ENCODE data around the gene DISP3.

The DISP3 gene

GRCh38 chr1:11482701-11483479 lies 3.9 kb downstream of the DISP3 start:
- Histone ChIP-seq H3K4me3 (ENCODE audit: low read length) (no peak overlapping the region), H3K36me3 (ENCODE audit: control insufficient read depth, insufficient read depth, low read length) (no peaks in the 10 kb centered on the region), H3K27me3 (ENCODE audit: control insufficient read depth, insufficient read depth, low read length) (peaks cover 35% of the 10 kb centered on the region), H3K9ac (ENCODE audit: low read length) (no peak overlapping the region), H3K27ac (ENCODE audit: low read depth, low read length) (no peak overlapping the region), H3K4me1 (ENCODE audit: control insufficient read depth, insufficient read depth, low read length) (no peaks in the 10 kb centered on the region)

- Histone ChIP-seq H3K27ac (ENCODE audit: low read depth, low read length) (no peak overlapping the region), H3K4me1 (ENCODE audit: control insufficient read depth, insufficient read depth, low read length) (no peaks in the 10 kb centered on the region), H3K27me3 (ENCODE audit: control insufficient read depth, insufficient read depth, low read length) (peaks cover 32% of the 10 kb centered on the region), H3K36me3 (ENCODE audit: control insufficient read depth, insufficient read depth, low read length) (no peaks in the 10 kb centered on the region), H3K4me3 (ENCODE audit: low read length) (no peak overlapping the region), H3K9ac (ENCODE audit: low read length) (no peak overlapping the region)
These were observed 4.8 kb downstream of the DISP3 start for GRCh38 chr1:11483581-11484320.

- H3K4me1 ChIP-seq (ENCODE audit: control insufficient read depth, insufficient read depth, low read length), result no peaks in the 10 kb centered on the region
- H3K9ac ChIP-seq (ENCODE audit: low read length), result no peak overlapping the region
- H3K27me3 ChIP-seq (ENCODE audit: control insufficient read depth, insufficient read depth, low read length), result peaks cover 32% of the 10 kb centered on the region
- no peak overlapping the region for H3K4me3 ChIP-seq (ENCODE audit: low read length)
- H3K27ac ChIP-seq (ENCODE audit: low read depth, low read length), result no peak overlapping the region
- H3K36me3 ChIP-seq (ENCODE audit: control insufficient read depth, insufficient read depth, low read length), result no peaks in the 10 kb centered on the region
These were observed 5.3 kb downstream of the DISP3 start for GRCh38 chr1:11484321-11484655.

- Histone ChIP-seq H3K4me3 (ENCODE audit: low read length) (no peak overlapping the region), H3K27ac (ENCODE audit: low read depth, low read length) (no peak overlapping the region), H3K4me1 (ENCODE audit: control insufficient read depth, insufficient read depth, low read length) (no peaks in the 10 kb centered on the region), H3K9ac (ENCODE audit: low read length) (no peak overlapping the region), H3K36me3 (ENCODE audit: control insufficient read depth, insufficient read depth, low read length) (no peaks in the 10 kb centered on the region), H3K27me3 (ENCODE audit: control insufficient read depth, insufficient read depth, low read length) (peaks cover 25% of the 10 kb centered on the region)
These were observed 6.2 kb downstream of the DISP3 start for GRCh38 chr1:11485191-11485590.

- Histone ChIP-seq H3K4me3 (ENCODE audit: low read length) (no peak overlapping the region), H3K4me1 (ENCODE audit: control insufficient read depth, insufficient read depth, low read length) (no peaks in the 10 kb centered on the region), H3K27ac (ENCODE audit: low read depth, low read length) (no peak overlapping the region), H3K9ac (ENCODE audit: low read length) (no peak overlapping the region), H3K36me3 (ENCODE audit: control insufficient read depth, insufficient read depth, low read length) (no peaks in the 10 kb centered on the region), H3K27me3 (ENCODE audit: control insufficient read depth, insufficient read depth, low read length) (peaks cover 14% of the 10 kb centered on the region)
These were observed 7.5 kb downstream of the DISP3 start for GRCh38 chr1:11486231-11487009.

GRCh38 chr1:11487196-11487751 lies 8.3 kb downstream of the DISP3 start:
- H3K27ac ChIP-seq (ENCODE audit: low read depth, low read length), result no peak overlapping the region
- H3K4me3 ChIP-seq (ENCODE audit: low read length), result no peak overlapping the region
- no peaks in the 10 kb centered on the region for H3K4me1 ChIP-seq (ENCODE audit: control insufficient read depth, insufficient read depth, low read length)
- H3K9ac ChIP-seq (ENCODE audit: low read length), result no peak overlapping the region
- H3K36me3 ChIP-seq (ENCODE audit: control insufficient read depth, insufficient read depth, low read length), result no peaks in the 10 kb centered on the region
- peaks cover 10% of the 10 kb centered on the region for H3K27me3 ChIP-seq (ENCODE audit: control insufficient read depth, insufficient read depth, low read length)

- Histone ChIP-seq H3K4me1 (ENCODE audit: control insufficient read depth, insufficient read depth, low read length) (no peaks in the 10 kb centered on the region), H3K36me3 (ENCODE audit: control insufficient read depth, insufficient read depth, low read length) (no peaks in the 10 kb centered on the region), H3K9ac (ENCODE audit: low read length) (no peak overlapping the region), H3K27me3 (ENCODE audit: control insufficient read depth, insufficient read depth, low read length) (peaks cover 8% of the 10 kb centered on the region), H3K27ac (ENCODE audit: low read depth, low read length) (no peak overlapping the region), H3K4me3 (ENCODE audit: low read length) (no peak overlapping the region)
These were observed 9.3 kb downstream of the DISP3 start for GRCh38 chr1:11488201-11488770.

- no peak overlapping the region for H3K9ac ChIP-seq (ENCODE audit: low read length)
- H3K4me1 ChIP-seq (ENCODE audit: control insufficient read depth, insufficient read depth, low read length), result no peaks in the 10 kb centered on the region
- no peaks in the 10 kb centered on the region for H3K36me3 ChIP-seq (ENCODE audit: control insufficient read depth, insufficient read depth, low read length)
- H3K4me3 ChIP-seq (ENCODE audit: low read length), result no peak overlapping the region
- H3K27me3 ChIP-seq (ENCODE audit: control insufficient read depth, insufficient read depth, low read length), result peaks cover 4% of the 10 kb centered on the region
- no peak overlapping the region for H3K27ac ChIP-seq (ENCODE audit: low read depth, low read length)
These were observed 10.1 kb downstream of the DISP3 start for GRCh38 chr1:11488966-11489625.

- Histone ChIP-seq H3K4me3 (ENCODE audit: low read length) (no peak overlapping the region), H3K4me1 (ENCODE audit: control insufficient read depth, insufficient read depth, low read length) (no peaks in the 10 kb centered on the region), H3K27ac (ENCODE audit: low read depth, low read length) (no peak overlapping the region), H3K36me3 (ENCODE audit: control insufficient read depth, insufficient read depth, low read length) (no peaks in the 10 kb centered on the region), H3K9ac (ENCODE audit: low read length) (no peak overlapping the region), H3K27me3 (ENCODE audit: control insufficient read depth, insufficient read depth, low read length) (no peaks in the 10 kb centered on the region)
These were observed 13.3 kb downstream of the DISP3 start for GRCh38 chr1:11492235-11492634.

- no peaks in the 10 kb centered on the region for H3K36me3 ChIP-seq (ENCODE audit: control insufficient read depth, insufficient read depth, low read length)
- H3K4me3 ChIP-seq (ENCODE audit: low read length), result no peak overlapping the region
- H3K27ac ChIP-seq (ENCODE audit: low read depth, low read length), result no peak overlapping the region
- no peaks in the 10 kb centered on the region for H3K4me1 ChIP-seq (ENCODE audit: control insufficient read depth, insufficient read depth, low read length)
- H3K9ac ChIP-seq (ENCODE audit: low read length), result no peak overlapping the region
- no peaks in the 10 kb centered on the region for H3K27me3 ChIP-seq (ENCODE audit: control insufficient read depth, insufficient read depth, low read length)
These were observed 15.2 kb downstream of the DISP3 start for GRCh38 chr1:11493972-11494655.

GRCh38 chr1:11494771-11495170 lies 15.8 kb downstream of the DISP3 start:
- Histone ChIP-seq H3K27me3 (ENCODE audit: control insufficient read depth, insufficient read depth, low read length) (no peaks in the 10 kb centered on the region), H3K36me3 (ENCODE audit: control insufficient read depth, insufficient read depth, low read length) (no peaks in the 10 kb centered on the region), H3K4me3 (ENCODE audit: low read length) (no peak overlapping the region), H3K27ac (ENCODE audit: low read depth, low read length) (no peak overlapping the region), H3K9ac (ENCODE audit: low read length) (no peak overlapping the region), H3K4me1 (ENCODE audit: control insufficient read depth, insufficient read depth, low read length) (no peaks in the 10 kb centered on the region)
